ENCODE data around the gene NDST1.

The NDST1 gene

GRCh38 chr5:150489360-150490295 lies 18.3 kb upstream of the NDST1 start:
- peak; percentile 88 for DNase-seq

DNA sequence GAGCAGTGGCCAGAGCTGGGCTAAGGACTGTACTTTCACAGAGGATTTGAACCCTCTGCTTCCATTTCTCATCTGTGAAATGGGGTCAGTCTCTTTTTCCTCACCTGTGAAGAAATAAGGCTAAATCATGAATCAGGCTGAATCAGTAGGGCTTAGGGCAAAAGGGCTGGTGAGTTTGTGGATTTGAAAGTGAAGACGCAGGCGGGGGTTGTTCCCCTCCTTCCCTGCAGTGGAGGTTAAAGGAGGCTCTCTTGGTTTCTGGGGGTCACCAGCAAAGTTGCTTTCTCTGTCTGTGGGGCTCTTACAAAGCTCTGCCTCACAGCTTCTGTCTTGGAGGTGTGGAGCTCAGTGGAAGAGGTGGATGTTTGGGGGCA lies 17.6 kb upstream of the NDST1 start:
- DNase-seq, result no peak

GRCh38 chr5:150490754-150491153 lies 17.2 kb upstream of the NDST1 start:
- DNase-seq, result no peak

- DNase-seq, result no peak
These were observed 16.1 kb upstream of the NDST1 start for GRCh38 chr5:150491876-150492275.

- no peak for DNase-seq
These were observed 15.3 kb upstream of the NDST1 start for GRCh38 chr5:150492621-150493020.

DNA sequence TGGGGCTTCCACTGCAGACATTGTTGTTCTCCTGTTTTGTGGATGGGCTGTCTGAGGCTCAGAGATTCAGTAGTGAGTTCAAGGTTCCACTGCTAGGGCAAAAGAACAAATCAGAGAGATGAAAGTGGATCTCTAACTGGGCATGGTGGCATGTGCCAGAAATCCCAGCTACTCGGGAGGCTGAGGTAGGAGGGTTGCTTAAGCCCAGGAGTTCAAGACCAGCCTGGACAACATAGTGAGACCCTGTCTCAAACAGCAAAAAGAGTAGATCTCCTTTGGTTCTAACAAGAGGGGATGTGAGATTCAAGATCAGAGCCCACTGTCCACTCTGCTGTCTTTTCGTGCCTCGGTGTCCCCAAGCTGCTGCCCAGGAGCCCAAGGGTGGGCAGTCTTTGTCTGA lies 11.8 kb upstream of the NDST1 start:
- DNase-seq, result no peak

DNA sequence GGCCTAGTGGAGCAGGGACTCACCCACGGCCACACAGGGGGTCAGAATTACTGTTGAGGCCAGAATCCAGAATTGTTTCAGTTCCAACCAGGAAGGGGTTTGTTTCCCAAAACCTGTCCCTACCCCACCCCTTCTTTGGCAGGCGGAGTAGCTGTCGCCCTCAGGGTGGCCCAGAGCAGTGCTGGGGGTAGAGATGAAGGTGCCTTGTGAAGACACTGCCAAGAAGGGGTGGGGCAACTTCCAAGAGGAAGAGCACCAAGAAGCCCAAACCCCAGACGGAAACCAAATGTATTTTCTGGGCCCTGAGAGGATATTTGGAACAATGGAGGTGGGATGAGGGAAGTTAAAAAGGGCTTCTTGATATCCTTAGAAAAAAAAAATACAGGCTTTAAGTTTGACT lies 11.4 kb upstream of the NDST1 start:
- no peak for DNase-seq

DNA sequence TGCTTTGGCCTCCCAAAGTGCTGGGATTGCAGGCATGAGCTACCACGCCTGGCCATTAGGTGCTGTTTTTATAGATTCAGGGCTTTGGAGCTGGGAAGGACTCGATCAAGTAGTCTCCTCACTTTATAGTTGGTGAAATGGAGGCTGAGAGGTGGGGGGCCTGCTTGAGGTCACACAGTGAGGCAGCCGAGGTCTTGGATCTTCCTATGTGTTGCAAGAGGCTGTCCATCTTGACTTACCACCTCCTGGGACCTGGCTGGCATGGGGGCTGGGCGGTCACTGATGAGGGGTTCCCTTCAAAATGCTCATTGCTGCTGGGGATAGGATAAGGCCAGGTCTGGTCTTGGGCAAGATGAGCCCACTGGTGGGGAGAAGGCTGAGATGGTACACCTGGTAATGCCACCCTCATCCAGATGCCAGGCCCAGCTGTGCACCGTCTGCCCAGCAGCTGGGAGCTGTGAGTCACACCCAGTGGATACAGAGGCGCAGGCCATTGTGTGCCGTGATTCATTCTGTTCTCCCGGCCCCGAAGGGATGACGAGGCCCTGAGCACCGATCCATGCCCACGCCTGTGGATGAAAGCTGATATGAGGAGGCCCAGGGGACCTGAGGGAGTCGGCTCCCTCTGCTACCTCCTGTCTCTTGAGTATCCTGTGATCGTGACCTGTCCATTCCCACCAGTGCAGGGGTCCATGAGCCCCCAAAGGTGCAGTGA lies 10.5 kb upstream of the NDST1 start:
- no peak for DNase-seq

- DNase-seq, result no peak
These were observed 10.0 kb upstream of the NDST1 start for GRCh38 chr5:150497989-150498317.

GRCh38 chr5:150498501-150498900 lies 9.4 kb upstream of the NDST1 start:
- no peak for DNase-seq

- no peak for DNase-seq
These were observed 9.0 kb upstream of the NDST1 start for GRCh38 chr5:150498971-150499370.

DNA sequence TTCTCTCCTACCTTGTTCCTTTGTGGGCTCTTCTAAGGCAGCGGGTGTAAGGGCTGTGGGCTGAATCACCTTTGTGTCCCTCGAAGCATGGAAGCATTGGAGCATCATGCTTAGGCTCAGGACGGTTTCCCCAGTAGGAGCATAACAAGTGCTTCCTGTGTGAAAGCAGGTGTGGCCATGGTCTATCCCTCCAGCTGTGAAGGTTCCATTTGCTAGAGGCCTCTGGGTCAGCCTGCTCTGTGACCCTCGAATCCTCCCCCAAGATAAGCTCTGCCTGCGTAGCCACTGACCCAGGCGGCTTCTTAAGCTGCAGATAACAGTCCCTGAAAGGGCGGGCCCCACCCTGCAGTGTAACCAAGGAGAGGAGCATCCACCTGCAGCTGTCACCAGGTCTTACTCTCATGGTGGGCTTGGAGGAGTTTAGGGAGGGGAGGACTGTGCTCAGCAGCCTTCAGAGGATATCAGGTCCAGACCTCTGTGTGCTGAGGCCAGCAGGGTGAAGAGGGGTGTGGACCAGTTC lies 8.4 kb upstream of the NDST1 start:
- DNase-seq, result no peak

- DNase-seq, result no peak
These were observed 7.5 kb upstream of the NDST1 start for GRCh38 chr5:150500328-150500841.

DNA sequence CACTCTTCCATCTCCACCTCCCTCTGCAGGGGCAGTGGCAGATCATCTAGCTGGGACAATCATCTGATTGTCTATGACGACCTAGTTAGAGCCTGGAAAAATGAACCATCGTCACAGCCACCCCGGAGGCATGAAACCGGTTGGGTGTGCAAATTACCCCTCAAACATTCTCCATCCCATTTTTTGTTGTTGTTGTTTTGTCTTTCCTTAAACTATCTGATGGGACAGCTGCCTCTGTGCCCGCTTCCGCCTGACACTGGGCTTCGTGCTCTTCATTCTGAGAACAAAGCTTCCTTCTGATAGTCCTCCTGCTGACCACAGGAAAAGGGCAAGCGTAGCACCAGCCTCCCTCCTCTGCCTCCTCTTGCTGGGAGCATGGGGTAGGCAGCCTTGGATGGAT lies 7.0 kb upstream of the NDST1 start:
- DNase-seq, result no peak

DNA sequence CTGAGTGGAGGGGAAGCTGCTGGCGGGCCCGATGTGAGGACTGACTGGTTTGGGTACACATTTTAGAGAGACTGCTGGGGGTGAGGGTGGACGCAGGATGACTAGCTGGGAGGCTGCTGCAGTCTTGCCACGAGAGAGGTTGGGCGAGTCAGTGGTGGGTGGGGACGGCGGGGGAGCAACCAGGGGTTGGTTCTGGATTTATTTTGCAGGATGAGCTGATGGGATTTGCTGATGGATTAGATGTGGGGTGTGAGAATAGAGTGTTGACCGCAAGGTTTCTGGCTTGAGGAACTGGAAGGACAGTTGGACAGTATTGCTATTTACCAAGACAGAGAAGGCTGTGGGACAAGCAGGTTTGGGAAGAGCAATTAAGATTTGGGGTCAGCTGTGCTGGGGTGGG lies 5.8 kb upstream of the NDST1 start:
- no peak for DNase-seq

DNA sequence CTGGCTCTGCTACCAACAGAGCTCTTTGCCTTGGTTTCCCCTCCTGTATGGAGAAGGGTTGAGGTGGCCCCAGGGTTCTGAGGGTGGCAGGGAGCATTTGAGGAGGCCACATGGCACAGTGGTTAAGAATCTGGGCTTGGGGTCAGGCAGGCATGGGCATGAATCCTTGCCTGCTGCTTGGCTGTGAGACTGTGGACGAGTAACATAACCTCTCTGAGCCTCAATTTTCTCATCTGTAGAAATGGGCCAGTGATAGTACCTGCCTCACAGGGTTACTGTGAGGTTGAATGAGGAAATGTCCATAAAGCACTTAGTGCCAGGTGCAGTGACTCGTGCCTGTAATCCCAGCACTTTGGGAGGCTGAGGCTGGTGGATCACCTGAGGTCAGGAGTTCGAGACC lies 5.1 kb upstream of the NDST1 start:
- no peak for DNase-seq

GRCh38 chr5:150503386-150503785 lies 4.5 kb upstream of the NDST1 start:
- no peak for DNase-seq

GRCh38 chr5:150503977-150504620 lies 3.8 kb upstream of the NDST1 start:
- DNase-seq, result no peak

- DNase-seq, result no peak
These were observed 2.9 kb upstream of the NDST1 start for GRCh38 chr5:150505041-150505511.

- no peak for DNase-seq
These were observed 2.1 kb upstream of the NDST1 start for GRCh38 chr5:150505816-150506215.

GRCh38 chr5:150506571-150507473 lies 1.1 kb upstream of the NDST1 start:
- no peak for DNase-seq

DNA sequence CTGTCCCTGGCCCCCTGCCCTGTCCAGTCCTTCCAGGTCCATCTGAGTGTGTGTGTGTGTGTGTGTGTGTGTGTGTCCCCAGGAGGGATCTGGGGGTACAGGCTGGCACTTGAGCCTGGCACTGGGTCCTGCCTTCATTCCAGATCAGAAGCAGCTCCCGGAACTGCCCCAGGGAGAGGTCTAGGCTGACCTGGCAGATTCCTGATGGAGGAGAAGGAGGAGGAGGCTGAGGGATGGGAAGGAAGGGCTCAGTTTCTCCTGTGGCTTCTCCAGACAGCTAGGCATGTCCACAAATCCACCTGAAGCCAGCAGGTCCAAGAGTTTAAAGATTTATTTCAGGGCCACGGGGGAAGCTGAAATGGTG lies 328 bp downstream of the NDST1 start:
- no peak for DNase-seq

Data from RPMI8226 (cell line).